Measurements from ENCODE around the gene SLC29A4.

Gene SLC29A4

DNA sequence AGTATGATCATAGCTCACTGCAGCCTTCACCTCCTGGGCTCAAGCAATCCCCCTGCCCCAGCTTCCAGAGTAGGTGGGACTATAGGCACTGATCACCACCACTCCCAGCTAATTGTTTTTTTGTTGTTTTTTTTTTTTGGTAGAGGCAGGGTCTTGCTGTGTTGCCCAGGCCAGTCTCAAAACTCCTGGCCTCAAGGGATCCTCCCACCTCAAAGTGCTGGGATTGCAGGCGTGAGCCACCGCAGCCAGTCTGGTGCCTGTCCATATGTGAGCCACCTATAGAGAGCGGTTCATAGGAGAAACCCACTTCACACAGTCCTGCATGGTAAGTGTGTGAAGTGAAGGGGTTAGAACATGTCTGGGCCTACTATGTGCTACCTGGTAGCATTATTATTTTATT is 47.5 kb downstream of the SLC29A4 start:
- DNase-seq, result no peak

DNA sequence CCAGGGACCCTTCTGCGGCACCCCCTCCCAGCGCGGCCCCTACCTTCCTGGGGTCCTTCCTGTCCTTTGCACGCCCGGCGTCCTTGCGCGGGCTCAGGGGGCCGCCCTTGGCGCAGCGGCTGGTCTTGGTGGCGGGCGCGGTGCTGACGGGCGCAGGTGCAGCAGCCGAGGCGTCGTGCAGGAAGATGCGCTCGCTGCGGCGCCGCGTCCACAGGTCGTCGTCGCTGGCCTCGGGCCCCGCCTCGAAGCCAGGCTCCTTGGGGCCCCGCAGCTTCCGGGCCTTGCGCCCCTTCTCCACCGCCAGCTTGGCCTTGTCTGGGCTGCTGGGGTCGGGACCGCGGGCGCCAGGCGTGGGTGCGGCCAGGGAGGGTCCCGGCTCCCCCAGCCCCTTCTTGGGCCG is 49.8 kb downstream of the SLC29A4 start:
- no peak for DNase-seq

DNA sequence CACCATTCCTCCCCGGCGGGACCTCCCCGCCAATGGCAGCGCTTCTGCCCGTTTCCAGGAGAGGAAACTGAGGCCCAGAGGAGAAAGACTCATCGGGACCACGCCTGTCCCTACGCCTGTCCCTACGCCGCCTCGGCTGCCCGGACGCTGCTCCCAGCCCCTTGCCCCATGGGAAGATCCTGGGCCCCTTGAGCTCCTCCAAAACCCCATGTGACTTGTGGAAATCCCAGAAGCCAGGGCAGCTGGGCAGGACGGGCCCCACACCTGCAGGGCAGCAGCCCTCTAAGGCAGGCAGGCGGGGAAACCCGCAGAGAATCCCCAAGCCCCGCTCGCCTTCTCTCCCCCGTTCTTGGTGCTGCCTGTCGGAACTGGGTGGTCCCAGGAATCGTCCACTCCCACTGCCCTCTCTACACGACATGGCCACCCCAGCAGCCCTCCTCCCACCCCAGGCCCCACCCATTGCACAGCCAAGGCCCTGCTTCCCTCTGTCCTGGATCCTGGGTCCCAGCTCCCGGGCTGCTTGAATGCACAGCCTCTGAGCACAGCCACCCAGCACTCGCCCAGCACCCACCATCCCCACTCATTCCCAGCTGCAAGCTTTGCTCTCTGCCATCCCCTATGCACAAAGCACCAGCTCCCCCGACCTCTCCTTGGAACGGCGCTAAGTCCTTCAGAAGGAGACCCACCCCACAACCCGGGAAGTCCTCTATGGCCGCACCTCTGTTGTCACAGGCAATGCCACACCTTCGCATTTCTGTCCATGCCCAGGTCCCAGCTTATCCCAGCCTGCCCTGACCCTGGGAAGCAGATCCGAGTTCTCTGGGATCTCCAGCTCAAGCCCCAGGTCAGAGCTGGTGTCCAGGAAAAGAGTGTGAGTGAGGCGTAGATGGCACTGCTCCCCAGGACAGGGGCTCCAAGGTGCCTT is 50.6 kb downstream of the SLC29A4 start:
- no peak for DNase-seq

DNA sequence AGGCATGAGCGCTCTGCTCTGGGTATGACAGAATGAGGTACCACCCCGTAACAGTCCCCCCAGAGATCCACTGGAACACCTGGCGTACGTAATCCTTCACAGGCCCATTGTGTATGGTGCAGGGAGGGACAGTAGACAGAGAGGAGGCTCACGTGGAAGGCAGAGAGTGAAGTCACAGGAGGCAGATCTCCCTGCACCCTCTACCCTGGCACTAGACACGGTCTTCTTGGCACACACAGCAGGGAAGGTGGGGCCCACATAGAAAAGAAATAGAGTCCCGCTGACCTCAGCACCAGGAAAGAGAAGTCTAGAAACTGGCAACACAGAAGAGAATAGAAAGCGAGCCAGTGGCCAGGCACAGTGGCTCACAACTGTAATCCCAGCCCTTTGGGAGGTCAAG is 51.9 kb downstream of the SLC29A4 start:
- no peak for DNase-seq

DNA sequence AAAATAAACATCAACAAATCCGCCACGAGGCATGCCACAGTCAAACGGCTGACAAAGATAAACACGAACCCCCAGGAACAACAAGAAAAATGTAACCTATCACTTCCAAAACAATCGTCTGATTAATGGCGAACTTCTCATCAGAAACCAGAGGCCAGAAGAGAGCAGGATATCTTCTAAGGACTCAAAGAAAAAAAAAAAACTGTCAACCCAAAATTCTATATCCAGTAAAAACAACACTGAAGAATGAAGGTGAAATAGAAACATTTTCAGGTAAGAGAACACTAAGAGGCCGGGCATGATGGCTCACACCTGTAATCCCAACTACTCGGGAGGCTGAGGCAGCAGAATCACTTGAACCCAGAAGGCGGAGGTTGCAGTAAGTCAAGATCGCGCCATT is 54.3 kb downstream of the SLC29A4 start:
- DNase-seq, result no peak

DNA sequence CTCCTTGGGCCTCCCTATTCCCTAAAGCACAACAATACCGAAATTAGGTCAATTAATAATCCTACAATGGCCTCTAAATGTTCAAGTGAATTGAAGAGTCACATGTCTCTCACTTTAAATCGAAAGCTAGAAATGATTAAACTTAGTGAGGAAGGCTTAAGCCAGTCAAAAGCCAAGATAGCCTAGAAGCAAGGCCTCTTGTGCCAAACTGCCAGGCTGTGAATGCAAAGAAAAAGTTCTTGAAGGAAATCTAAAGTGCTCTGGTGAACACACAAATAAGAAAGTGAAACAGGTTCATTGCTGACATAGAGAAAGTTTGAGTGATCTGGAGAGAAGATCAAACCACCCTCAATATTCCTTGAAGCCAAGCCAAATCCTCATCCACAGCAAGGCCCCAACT is 57.2 kb downstream of the SLC29A4 start:
- no peak for DNase-seq

DNA sequence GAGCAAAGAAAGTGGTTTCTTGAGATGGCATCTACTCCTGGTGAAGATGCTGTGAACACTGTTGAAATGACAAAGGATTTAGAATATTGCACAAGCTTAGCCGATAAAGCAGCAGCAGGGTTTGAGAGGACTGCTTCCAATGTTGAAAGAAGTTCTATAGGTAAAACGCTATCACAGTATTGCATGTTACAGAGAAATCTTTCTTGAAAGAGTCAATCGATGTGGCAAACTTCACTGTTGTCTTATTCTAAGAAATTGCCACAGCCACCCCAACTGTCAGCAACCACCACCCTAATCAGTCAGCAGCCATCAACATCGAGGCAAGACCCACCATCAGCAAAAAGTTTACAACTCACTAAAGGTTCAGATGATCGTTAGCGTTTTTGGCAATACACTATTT is 59.9 kb downstream of the SLC29A4 start:
- no peak for DNase-seq

DNA sequence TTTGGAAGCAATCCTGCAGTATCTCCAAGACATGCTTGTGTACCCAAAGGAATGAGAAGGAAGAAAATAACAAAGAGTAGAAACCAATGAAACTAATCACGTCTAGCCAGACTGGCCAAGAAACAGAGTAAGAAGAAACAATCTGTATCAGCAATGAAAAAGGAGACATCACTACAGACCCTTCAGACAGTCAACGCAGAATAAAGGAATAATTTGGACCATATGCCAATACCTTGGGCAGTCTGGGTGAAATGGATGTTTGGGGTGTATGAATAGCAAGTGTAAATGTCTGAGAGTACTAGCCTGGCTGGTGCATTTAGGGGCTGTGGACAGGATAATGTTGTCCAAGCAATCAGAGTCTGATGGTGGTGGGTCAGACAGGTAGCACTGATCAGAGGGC is 61.1 kb downstream of the SLC29A4 start:
- no peak for DNase-seq

DNA sequence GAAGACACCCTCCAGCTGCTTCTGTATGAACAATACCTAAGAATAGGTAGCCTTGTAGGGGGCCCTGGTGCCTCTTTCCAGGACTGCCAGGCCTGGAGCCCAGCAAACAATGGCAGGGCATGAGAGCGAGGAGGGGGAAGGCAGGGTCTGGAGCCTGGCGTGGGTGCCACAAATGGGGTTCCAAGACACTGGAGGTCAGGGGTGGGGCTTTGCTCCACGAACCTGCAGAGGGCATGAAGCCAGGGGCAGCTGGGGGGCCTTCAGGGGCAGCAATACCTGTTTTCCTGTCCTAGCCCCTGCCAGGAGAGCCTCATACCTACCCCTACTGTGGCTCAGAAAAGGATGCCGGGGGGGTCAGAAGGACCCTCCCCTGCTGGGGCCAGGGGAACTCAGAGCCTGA is 61.6 kb downstream of the SLC29A4 start:
- DNase-seq, result no peak

DNA sequence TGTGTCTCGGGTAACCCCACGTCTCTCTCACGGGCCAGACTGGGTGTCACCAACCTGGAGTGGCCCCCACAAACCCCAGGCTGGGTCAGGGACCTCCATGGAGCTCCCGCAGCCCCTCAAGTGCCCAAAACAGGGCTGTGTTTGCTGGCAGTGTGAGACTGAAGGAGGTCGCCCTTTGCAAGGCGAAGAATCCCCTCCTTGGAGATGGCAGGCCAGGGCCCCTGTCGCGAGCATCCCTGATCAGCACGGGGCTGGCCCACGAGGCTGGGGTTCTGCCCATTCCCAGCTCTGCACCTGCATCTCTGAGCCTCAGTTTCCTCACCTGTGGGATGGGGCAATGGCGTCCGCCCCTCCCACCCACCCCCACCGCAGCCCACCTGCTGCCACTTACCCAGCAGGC is 62.4 kb downstream of the SLC29A4 start:
- DNase-seq, result no peak

DNA sequence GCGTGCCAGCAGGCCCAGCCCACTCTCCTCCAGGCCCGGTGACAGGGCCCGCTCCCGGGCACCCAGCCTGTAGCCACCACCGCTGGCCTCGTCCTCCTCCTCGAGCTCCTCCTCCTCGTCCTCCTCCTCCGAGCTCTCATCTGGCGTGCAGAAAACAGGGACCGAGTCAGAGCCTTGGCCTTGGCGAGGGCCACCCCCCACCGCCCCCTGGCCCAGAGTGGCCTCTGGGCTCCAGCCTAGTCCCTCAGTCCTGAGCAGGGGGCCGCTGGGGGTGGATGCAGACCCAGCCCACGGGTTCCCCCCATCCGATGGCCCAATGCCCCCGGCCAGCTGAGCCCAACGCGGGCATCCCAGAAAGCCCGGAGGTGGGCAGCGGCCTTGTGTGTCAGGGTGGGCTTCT is 62.9 kb downstream of the SLC29A4 start:
- no peak for DNase-seq

DNA sequence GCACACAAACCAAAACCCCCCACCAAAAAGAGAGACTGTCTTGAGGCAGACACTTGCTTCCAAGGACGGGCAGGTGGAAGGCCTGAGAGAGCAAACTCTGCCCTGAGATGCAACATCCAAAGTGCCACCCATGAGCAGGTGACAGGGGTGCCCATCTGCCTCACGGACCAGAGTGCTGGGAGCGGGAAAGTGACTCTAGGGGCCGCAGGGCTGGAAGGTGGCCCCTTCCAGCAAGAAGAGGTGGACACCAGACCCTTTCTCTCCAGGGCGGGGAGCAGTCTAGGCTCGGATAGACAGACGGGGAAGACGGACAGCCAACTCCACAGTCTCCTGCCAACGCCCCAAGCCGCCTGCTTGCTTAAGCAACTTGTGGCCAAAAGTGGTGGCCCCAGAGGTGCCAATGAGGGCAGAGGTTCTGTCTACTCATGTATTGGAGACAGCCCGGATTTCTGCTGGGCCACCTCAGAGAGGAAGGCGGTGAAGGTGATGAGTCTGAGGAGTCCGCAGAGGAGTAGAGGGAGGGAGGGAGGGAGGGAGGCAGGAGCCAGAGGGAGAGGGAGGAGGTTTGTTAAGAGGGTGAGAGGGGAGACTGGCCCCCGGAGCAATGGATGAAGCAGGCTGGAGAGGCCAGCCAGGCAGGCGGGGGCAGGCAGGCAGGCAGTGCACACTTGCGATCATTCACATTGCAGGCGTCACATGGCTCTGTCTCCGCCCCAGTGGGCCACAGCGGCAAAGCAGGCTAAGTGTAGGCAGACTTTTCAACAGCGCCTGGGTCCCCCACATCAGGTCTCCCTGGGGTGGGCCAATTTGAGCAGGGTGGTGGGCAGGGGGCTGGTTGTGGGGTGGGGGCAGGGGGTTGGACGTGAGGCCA is 65.6 kb downstream of the SLC29A4 start:
- no peak for DNase-seq

DNA sequence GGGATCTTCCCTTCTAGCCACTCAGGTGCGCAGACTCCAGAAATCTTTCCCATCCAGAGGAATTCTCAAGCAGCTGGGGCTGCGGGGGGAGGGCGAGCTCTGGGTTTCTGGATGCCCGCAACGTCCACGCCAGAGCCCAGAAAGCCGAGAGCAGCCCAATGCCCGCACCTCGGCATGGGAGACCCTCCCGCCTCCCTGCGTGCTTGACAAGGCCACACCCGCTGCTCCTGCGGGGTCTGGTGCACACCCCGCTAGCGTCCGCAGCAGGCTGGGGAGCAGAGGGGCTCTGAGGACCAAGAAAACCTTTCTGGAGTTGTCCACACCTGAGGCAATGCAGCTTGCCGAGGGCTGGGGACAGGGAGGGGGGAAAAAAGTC is 66.2 kb downstream of the SLC29A4 start:
- no peak for DNase-seq

DNA sequence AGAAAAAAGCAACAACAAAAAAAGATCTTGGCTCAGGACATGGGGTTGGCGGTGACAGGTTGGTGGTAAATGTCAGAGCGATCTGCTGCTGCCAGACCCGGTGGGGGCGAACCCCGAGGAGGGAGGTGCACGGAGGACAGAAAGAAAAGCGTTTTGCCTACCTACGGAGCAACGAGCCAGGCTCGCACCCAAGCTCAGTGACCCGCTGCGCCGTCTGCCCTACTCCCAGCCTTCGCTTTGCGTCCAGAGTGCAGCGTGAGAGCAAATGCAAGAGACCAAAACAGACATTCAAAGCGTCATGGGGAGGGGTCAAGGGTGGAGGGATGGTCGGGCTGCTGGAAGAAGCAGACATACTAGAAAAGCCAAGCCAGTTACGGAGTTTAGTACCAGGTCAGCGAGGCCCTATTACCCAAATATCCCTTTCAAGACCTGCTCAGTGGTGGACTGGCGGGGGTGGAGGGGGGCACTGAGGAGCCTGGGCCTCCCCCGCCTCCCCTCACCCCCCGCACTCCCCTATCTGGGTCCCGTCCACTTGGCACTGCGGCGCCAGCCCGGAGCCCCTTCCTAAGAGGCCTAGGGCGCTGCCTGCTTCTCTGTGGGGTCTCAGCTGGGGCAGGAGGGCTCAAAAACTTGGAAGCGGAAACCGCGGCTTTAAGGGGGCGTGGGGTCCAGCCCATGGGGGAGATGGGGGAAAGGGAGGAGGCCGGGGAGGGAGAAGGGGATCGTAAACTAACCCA is 66.9 kb downstream of the SLC29A4 start:
- no peak for DNase-seq

DNA sequence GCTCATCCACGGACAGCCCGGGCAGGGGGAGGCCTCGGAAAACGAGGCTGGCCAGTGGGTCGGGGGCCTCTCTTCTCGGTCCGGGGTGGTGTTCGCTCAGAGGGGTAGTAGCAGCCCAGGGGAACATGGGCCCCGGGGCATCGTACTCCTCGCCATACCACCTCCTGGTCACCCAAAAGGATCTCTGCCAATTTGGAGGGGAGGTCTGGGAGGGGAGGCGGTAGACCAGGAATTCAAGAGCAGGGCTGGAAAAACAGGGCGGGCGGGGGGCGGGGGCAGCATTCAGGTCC is 67.4 kb downstream of the SLC29A4 start:
- no peak for DNase-seq

DNA sequence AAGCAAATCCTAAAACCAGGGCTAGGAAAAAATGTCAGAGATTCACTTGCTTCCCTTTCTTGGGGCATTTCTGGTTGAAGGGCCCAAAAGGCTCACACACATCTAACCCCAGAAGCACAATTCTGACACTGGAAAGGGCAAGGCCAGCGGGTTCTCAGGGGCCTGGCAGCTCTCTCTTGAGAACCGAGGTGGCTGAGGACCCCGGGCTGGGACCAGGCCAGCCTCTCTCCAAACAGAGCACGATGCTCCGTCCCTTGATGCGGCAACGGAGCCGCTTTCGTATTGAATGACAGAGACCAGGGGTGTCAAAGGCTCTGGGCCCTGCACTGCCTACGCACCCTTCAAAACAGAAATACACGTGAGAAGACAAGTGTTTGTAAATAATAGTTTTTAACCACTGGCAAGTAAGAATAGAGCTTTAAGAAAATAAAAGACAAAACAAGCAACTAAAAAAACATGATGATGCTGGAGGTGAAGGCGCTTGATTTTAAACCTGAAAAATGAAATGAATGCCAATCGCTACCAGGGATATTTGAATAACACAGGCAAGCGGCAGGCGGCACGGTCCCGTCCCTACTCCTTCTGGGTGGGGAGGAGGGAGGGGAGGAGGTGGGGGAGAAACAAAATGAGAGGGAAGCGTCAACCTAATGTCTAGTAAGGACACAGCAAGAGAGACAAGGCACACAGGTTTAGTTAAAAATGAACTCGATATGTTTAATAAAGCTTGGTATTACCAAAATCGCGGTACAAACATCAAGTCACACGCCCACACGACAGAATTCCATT is 68.0 kb downstream of the SLC29A4 start:
- no peak for DNase-seq

DNA sequence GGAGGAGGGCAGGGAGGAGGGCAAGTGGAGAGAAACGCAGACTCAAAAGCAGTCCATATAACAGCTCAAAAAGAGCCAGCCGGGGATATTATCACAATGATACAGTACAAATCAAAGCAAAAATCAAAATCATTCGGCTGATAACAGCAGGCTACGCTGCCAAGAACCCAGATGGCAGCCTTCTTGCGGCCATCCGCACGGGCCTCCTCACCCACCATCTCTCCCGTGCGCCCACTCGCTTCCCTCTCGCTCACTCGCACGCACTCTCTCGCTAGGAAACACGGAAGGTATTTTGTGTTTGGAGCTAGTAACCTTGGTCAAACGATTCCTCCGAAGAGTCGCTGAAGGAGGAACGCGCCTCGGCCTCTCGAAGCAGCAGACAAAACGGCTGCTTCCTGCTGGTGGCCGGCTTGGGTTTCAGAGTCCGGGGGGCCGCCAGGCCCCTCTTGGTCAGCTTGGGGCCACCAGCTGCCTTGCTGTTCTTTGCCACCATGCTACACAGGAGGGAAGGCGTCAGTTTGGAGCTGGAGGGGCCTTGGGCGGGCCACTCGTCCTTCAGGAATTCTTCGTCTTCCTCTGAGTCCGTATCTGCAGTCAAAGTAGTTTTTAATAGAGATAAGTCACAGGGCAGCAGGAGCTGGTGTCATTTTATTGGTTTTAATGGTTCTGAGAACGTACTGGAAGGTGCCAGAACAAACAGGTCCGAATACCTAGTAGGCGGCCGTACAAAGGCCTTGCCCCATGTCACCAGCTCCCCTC is 68.9 kb downstream of the SLC29A4 start:
- DNase-seq, result no peak

DNA sequence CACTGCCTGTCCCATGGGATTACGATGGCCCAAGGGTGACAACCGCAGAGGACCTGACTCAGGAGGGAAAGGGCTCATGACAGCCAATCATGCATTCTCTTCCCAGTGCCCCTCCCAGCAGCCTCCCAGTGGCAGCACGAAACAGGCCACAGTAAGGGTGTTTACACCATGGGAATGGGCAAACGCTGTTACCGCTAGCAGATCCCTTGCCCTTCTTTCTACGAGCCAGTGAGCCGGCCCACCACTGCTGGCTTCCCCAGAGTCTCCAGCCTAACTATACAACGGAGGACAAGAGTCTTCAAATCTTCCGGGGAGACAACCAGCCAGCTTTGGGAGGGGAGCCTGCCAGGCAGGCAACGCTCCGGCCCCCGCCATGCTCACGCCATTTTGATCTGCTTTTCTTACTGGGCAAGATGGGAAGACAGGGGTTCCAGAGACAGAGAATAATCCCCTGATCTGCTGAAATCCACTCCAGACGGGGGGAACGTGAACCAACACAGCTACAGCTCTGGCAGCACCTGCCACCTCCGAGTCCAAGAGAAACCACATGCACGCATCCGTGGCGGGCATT is 69.8 kb downstream of the SLC29A4 start:
- no peak for DNase-seq

DNA sequence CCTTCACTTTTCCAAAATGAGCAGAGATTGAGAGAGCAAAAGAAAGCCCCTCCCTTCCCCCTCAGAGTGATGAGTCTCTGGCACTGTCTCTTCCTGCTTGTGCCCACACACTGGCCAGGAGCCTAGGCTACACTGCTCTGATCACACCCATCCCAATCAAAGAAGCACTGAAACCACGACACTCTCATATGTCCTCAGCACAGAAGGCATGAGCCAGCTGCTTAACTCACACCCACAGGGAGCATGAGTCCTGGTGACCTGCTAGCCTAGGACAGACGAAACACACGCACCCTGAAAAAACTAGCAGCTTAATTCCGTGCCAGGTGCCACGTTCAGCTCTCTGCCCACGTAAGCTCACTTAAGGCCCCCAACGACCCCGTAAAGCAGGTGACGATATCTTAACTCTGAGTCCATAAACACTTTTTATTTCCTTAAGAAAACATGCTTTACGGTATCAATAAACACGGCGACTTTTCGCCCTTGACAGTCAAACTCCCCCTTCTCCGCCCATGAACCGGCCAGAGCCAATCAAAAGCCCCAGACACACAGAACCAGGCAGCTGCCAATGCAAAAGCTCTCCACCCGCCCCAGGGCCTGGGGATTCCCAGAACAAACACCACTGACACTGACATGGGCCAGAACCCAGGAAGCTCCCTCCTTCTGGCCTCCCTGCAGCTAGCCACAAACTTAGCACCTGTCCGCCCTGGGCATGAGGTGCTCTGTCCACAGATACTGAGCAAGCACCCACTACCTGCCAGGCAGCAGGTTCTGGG is 71.9 kb downstream of the SLC29A4 start:
- DNase-seq, result no peak

Data from DMS153 (cell line).